ENCODE results near the gene INPP5A.

The INPP5A gene

DNA sequence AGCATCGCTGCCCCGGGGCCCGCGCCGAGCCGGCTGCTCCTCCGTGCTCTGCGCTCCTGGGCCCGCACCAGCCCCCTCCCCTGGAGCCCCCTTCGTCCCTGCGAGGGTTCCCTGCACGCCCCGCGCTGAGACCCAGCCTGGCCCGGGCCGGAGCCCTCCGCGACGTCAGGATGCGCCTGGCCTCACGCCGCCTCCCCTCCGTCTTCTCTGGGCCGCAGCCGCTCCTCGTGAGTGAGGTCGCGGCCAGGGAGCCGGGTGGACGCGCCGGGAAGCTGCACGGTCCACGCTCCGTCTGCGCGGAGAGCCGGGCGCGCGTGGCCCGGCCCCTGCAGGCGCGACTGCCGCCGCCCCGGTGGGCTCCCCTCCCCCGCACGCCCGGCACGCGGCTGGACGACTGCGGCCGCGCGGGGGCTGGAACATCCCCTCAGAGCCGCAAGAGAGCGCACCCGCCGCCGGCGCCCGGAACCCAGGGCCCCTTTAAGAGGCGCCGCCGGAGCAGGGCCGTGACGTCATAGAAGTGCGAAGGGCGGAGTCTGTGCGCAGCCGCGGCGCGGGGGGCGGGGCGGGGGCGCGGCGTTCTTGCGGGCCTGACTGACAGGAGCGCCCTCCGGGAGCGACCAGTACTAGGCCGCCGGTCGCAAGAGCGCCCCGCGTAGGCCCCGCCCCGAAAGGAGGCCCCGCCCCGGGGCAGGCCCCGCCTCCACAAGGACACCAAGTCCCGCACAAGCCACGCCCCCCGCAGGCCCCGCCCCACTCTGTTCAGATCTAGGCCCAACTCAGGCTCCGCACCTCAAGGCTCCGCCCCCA, 507 bp upstream of the INPP5A start:
- peak; percentile 100 for DNase-seq

DNA sequence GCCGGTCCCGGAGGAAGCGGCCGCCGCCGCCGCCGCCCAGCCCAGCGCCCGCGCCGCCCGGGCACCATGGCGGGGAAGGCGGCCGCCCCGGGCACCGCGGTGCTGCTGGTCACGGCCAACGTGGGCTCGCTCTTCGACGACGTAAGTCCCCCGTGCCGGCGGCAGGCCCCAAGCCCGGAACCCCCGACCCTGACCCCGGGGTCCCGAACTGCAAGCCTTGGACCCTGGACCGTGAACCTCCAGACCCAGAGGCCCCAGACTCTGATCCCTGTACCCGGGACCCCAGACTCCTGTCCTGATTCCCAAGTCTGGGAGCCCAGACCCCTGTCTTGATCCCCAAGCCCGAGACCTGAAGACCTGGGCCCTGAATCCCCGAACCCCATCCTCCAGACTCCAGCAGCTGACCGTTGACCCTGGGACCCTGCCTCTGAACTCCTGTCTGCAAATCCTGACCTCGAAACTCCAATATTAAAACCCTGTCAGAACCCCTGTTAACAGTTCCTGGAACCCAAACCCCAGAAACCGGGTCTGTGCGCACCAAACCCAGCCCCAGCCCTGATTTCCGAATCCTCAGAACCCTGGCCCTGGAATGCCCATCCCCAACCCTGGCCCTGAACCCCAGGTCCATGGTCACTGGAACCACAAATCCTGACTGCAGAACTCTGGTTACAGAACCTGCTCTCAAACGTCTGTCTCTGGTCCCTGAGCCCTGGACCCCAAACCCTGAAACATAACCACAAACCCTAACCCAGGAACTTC, 623 bp downstream of the INPP5A start:
- no peak for DNase-seq

DNA sequence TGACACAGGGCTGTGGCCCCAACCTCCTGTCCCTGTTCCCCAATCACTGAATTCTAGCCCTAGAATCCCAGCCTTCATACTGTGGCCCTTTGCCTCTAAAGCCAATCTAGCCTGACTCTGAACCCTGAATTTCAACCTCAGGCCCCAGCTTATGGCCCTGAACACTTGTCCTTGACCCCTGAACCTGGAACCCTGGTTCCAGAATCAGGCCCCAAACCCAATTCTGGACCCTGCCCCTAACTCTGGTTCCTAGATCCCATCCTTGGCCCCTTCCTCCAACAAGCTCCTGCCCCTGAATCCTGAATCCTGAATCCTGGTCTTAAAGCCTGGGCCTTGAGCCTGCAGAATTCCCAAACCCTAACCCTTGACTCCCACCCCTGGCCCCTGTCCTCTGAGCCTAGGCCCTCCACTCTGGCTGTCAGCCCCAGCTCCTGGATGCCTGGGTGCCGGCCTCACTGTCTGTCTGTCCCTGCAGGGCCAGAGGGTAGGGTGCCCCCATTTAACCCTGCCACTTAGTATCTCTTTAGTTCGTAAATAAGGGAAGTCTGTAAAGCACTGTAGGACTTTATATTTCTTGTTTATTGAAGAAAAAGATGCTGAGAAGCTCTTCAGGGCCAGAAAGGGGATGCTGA, 1.3 kb downstream of the INPP5A start:
- no peak for DNase-seq

DNA sequence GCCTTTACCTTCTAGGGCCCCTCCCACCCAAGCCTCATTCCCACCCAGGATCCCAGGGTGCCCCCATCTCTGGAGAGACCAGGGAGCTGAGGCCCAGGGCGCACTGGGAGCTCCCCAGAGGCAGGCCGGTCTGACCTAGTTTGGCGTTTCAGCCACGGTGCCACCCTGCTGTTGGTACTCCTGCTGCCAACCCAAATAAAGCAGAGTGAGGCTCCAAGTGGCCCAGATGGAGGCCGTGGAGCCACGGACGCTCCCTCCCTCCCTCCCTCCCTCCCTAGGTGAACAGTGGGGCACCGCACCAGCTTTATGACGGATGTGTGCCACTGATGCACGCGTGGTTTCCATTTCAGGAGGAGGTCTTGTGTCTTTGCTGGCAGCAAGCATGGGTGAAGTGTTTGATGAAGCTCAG, 1.8 kb downstream of the INPP5A start:
- DNase-seq, result peak; percentile 44 to 53

DNA sequence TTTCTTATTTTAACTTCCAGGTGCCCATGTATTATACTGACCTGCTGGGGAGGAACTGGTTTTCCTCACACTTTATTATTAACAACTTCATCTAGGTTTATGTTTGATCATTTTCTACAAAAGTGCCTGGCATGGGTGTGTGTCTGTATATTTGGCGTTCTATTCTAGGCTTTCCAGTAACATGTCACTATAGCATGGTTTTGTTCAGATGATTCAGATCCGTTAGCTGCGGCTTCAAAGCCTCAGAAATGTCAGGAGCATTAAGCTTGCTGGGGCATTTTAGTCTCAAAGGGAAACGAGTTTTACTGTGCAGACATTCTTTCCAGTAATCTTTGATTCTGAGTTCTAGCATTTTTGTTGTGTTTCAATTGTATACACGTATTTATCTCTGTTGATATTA, 2.3 kb downstream of the INPP5A start:
- peak; percentile 28 to 39 for DNase-seq

GRCh38 chr10:132540456-132540855, 2.9 kb downstream of the INPP5A start:
- DNase-seq, result no peak

DNA sequence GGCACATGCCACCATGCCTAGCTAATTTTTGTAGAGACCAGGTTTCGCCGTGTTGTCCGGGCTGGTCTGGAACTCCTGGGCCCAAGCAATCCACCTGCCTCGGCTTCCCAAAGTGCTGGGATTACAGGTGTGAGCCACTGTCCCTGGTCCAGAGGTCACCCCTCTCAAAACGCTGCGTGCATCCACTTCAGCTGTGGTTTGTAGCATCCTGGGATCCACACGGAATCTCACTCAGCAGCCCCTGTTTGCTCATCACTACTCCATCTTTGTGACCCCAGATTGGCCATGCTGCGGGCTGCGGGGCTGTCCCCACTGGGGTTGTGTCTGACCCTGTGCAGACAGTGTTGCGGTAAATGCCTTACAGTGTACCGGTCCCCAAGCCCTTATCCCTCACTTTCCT, 3.5 kb downstream of the INPP5A start:
- no peak for DNase-seq

DNA sequence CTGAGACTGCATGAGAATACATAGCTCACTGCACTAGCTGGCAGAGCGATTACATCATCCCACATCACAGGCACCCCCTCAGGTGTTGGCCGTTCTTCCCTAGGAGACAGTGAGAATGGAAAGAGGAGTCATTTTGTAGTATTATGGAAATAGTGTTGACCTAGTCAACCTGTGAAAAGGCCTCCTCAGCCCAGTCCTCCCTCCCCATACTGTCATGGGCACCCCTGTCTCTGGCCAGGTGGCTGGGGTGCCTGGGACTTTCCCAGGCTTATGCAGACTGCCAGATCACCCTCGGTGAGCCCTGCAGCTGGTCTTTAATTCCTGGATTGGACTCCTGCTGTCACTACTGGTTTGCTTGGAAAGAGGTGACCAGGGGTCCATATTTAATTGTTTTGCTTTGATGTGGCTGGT, 4.0 kb downstream of the INPP5A start:
- DNase-seq, result no peak

DNA sequence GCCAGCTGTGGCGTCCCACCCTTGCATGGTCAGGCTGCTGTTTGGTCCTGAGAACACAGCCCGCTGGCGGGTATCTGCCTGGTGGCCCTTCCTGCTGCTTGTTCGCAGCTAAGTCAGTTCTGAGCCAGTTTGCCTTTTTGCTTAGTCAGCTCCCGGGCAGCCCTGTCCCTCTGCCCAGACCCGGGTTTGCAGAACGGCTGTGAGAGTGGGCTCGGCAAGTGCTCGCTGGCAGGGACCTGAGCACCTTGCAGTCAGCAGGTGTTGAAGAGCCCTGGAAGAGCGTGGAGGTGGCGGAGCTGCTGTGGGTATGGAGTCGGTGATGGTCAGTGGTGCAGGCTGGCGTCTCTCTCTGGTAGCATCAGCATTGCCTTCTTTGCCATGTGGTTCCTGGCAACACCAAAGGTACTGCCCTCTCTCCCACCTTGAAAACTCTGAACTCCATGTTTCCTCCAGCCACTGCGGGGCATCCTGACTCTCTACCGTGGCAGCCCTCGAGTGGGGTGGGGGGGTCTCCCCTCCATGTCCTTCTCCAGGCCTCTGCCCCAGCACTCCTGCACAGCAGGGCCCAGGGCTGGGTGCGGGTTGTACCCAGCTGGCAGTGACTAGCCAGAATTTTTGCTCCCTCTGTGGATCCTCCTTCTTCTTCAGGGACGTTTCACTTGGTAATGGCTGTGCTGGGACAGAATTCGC, 4.6 kb downstream of the INPP5A start:
- no peak for DNase-seq

- no peak for DNase-seq
Observed at GRCh38 chr10:132542819-132543218, 5.2 kb downstream of the INPP5A start.

- DNase-seq, result no peak
Observed at GRCh38 chr10:132543916-132544743, 6.5 kb downstream of the INPP5A start.

DNA sequence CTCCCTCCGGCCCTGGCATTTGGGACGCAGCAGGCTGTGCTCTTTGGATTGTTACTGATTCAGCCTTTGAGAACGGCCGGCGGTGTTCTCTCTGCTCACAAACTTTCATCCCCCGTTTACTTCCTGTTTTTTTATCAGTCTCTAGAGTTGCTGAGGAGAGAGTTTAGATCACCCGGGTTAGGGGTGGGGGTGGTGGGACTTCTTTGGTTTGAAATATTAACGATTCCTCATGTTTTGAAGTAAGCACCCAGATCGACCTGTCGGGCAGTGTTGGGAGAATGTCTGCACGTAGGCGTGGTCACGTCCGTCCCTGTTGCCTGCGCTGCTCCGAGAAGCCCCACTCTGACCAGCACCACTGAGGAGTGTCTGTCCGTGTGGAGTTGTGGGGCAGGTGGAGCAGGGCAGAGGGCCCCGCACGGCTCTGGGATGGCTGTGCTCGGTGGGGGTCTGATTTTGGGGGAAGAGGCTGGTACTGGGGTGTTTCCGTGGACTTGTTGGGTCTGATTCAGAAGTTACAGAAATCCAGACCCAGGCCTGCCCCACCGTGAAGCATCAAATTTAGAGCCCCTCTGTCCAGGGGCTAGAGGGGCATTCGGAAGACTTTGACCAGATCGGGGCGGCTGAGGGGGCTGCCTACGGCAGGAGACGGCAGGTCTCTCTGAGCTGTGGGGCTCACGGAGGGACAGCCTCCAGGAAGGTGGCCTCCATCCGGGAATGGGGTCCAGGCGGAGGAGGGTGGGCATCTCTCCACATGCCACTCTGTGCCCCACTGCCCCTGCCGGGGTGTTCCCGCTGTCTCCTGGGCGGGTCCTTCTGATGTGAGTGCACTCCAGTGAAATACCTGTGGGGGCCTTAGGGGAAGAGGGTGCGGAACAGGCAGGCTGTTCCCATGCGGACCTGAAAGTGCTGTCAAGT, 7.4 kb downstream of the INPP5A start:
- DNase-seq, result no peak

GRCh38 chr10:132545659-132546367, 8.2 kb downstream of the INPP5A start:
- DNase-seq, result no peak

DNA sequence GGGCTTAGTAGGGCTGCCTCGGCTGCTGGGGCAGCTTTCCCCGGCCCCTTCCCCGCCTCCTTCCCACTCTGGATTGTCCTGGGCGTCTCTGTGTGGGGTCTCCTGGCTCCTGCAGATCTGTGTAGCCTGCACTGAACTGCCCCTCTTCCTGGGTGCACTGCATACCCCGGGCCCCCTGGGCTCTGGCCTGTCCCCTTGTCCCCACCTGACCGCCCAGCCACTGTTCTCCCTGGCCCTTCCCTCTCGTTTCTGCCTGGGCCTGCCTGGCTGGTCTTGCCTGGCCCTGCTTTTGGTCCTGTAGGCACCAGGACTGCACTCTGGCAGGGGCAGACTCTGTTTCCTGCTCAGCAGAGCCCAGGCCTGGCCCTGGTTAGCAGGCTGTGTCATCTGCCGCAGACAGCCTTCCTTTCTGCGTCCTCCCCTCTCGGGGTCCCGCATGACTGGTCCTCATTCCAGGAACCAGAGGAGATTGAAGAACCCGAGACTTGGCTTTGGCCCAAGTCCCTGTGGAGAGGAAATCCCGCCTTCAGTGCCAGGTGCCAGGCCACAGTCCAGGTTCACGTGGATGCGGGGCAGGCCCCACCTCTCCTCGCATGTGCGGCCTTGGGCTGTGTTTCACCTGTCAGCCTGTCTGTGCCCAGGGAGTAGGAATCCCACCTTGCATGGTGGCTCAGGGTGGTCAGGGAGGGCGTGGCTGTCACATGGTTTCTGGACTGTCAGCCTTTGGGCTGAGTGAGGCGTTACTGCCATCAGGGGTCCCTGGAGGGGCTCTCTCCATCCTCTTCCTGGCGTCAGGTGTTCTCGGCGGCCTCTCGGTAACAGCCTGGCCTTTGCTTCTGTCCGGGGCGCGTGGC, 9.2 kb downstream of the INPP5A start:
- DNase-seq, result no peak

- DNase-seq, result peak; percentile 47 to 54
Observed at GRCh38 chr10:132547421-132547861, 9.9 kb downstream of the INPP5A start.

DNA sequence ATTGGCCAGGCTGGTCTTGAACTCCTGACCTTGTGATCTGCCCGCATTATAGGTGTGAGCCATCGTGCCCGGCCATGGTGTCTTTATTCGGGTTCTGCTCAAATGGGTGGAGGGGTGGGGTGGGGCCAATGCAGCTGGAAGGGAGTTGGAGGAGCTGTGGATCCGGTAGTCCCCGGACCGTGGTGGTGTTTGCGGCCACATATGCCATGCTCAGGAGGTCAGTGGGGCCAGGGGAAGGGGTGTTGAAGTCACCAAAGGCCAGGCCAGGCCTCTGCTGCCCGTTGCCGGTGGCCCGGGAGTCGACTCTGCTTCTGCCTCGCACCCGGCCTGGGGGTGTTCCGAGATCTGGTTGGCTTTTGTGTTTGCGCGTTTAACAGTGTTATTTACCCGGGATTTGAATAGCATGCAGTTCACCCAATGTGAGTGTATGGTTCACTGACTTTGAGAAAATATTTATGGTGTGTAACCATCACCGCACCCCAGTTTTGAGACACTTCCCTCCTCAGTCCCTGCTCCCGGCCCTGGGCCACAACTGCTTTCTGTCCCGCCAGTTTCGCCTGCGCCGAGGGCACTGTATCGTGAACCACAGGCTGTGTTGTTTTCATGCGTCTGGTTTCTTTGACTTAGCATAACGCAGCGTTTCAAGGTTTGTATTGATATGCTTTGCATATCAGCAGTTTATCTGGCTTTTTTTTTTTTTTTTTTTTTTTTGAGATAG, 10.7 kb downstream of the INPP5A start:
- DNase-seq, result no peak

DNA sequence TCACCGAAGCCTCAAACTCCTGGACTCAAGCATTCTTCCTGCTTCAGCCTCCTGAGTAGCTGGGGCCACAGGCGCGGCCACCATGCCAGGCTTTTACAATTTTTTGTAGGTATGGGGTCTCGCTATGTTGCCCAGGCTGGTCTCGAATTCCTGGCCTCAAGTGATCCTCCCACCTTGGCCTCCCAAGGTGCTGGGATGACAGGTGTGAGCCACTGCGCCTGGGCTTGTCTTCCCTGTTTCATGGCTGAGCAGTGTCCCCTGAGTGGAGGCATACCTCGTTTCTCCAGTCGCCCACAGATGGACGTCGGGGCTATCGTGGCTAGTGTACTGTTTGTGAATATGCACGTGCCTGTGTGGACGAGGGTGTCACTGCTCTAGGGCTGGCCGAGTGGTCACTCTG, 11.3 kb downstream of the INPP5A start:
- no peak for DNase-seq

- DNase-seq, result no peak
Observed at GRCh38 chr10:132549371-132549770, 11.8 kb downstream of the INPP5A start.
